Fibroblast of villous mesenchyme (primary cell): ENCODE data around the gene KHK. TPM values are rescaled to one million over a fixed set of nuclear protein-coding genes. Genes with fewer than 3 reads are reported as not detected.
A peak's percentile ranks its signal among the peaks of the same experiment; 100 is the strongest.

Experiments used
- DNase-seq: peaks from one replicate; pipeline ENCODE4 v3.0.0-alpha.2; 2010; ENCODE audit warnings: low read depth
- H3K4me3 ChIP-seq: 2 replicates; pipeline ENCODE4 v1.5.1; 2011; ENCODE audit warnings: low read depth, mild to moderate bottlenecking, low read length
- total RNA-seq: library from RNA; depleted of rRNA; stranded (reverse); fragments of >200 nt; gene quantifications from 2 replicates; pipeline ENCODE4 v1.2.3, GENCODE V29; 2012
- TF ChIP-seq, protein P1 (sequence below): IDR thresholded peaks from 2 replicates; pipeline ENCODE4 v1.5.1; 2012; ENCODE audit warnings: low read depth, mild to moderate bottlenecking, low read length; ENCODE audit not compliant: insufficient read depth

KHK gene
- total RNA-seq, 1 donor, result 1.3 TPM

DNA sequence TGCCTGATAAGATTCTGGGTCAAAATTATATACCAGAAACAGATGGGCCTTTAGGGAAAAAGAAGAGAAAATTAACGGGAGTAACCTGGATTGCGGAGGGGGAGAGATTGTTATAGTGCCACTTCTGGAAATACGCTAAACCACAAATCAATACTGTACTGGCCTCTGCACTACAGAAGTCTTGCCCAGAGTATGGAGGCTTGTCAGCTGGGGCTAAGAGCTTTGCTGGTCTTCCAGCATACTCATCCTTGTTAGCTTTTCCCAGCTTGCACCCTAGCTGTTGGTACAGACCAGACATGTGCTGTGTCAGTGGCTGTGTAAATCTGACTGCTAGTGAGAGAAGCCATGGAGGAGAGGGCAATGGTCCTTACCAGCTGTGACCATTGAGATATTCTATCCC is 26.2 kb upstream of the KHK start:
- TF ChIP-seq, protein P1, sequence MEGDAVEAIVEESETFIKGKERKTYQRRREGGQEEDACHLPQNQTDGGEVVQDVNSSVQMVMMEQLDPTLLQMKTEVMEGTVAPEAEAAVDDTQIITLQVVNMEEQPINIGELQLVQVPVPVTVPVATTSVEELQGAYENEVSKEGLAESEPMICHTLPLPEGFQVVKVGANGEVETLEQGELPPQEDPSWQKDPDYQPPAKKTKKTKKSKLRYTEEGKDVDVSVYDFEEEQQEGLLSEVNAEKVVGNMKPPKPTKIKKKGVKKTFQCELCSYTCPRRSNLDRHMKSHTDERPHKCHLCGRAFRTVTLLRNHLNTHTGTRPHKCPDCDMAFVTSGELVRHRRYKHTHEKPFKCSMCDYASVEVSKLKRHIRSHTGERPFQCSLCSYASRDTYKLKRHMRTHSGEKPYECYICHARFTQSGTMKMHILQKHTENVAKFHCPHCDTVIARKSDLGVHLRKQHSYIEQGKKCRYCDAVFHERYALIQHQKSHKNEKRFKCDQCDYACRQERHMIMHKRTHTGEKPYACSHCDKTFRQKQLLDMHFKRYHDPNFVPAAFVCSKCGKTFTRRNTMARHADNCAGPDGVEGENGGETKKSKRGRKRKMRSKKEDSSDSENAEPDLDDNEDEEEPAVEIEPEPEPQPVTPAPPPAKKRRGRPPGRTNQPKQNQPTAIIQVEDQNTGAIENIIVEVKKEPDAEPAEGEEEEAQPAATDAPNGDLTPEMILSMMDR, result no peak
- no peak for DNase-seq
- no peak overlapping the region for H3K4me3 ChIP-seq

DNA sequence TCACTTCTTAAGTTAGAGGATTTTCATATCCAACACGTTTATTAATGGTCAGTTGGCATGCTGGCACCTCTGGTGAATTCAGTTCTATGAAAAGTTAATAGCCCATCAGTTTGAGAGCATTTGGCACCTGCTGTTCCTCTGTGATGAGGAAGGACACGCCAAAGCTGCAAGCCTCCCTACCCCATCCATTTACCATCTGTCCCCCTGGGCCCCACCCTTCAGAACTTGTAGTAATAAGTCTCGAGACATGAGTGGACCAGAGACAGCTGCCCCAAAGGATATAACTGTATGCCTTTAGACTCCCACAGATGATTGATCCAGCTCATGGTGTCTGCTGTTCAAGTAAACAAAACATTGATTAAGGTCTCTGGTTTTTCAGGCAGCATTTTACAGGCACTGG is 21.4 kb upstream of the KHK start:
- TF ChIP-seq, protein P1, result no peak
- no peak overlapping the region for H3K4me3 ChIP-seq
- DNase-seq, result no peak

DNA sequence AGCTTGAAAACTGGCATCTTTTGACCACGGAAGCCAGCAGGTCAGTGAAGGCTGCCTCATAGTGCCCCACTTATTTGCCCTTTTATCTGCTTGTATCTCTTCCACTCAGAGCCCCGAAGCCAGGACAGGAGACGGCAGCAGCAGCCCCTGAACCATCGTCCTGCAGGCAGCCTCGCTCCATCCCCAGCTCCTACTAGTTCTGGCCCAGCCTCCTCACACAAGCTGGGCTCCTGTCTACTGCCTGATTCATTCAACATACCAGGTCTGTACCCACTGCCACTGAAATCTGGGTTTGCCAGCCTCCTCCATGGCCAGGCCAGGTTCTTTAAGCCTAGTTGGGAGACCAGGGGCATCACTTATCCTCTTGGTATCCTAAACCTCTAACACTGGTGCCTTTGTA is 19.2 kb upstream of the KHK start:
- no peak overlapping the region for H3K4me3 ChIP-seq
- TF ChIP-seq, protein P1, result no peak
- no peak for DNase-seq

DNA sequence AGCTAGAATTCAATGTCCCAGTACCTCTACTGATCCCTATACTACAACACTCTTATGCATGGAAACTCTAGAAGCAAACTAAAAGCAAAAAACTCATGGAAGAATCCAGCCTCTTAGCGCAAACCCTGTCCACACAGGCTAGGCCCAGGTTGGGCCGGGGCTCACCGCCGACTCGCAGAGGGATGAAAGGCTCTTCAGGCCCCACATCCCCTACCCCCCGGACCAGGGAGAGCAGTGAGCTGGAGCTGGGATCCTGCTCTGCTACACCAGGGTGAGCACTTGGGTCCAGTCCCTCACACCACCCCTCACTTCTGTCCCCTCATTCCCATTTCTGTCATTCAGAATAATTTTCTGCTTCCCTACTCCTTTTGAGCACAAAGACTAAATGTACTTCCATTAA is 17.1 kb upstream of the KHK start:
- peak overlapping the region; percentile 93 for H3K4me3 ChIP-seq
- TF ChIP-seq, protein P1, result no peak
- no peak for DNase-seq

DNA sequence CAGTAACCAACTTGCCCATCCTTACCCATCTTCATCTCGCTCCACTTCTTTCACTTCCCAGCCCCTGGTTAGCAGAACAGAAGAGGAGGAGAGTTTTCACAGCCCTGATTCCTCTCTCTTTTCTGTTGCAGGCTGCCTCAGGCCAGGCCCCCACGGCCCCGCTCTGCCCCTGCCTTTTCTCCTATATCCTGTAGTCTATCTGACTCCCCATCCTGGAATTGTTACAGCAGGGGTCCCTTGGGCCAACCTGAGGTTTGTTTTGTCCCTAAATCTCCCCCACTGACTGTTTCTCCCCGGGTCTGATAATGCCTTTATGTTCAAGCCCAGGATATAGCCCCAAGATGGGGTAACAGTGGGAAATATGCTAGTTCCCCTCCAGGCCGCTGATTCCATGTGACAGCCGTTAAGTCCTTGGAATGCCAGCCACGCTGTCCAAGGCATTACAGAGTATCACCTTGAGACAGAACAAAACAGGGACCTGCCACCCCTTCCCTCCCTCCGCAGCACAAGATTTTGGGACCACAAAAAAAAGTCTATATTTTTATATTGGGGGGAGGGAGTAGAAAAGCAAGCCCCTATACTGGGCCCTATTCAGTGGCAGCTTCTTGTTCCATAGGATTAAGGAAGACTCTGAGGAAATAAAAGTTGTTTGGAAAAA is 16.5 kb upstream of the KHK start:
- TF ChIP-seq, protein P1, result no peak
- H3K4me3 ChIP-seq, result peak overlapping the region; percentile 93
- no peak for DNase-seq

DNA sequence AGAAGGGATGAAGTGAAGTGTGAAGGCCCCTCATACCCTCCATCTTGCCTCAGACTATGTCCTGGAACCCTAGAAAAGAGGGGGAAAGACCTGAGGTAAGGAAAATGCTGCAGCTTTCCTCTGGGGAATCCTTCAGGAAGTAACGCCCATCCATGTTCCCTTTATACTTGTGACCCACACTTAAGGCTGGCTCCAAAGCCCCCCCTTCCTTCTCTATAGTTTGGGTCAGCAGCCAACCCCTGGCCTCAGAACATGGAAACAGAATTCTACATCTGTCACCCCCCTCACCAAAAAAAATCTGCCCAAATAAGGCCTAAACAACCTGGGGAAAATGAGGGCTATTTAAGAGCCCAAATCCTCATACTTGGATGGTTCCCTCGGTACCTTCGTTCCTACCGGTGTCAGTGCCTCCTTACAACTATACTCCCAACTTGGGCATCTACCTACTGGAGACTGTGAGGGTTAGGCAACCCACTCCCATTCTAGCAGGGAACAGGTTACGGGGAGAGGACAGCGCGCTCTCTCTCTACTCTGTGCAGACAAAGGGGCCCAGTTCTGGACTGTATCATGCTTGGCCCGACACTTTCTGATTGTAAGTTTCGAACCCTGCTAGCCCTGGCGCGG is 15.8 kb upstream of the KHK start:
- DNase-seq, result no peak
- peak overlapping the region; percentile 93 for H3K4me3 ChIP-seq
- TF ChIP-seq, protein P1, result no peak
